ENCODE measurements around the gene ITSN1.

DNA sequence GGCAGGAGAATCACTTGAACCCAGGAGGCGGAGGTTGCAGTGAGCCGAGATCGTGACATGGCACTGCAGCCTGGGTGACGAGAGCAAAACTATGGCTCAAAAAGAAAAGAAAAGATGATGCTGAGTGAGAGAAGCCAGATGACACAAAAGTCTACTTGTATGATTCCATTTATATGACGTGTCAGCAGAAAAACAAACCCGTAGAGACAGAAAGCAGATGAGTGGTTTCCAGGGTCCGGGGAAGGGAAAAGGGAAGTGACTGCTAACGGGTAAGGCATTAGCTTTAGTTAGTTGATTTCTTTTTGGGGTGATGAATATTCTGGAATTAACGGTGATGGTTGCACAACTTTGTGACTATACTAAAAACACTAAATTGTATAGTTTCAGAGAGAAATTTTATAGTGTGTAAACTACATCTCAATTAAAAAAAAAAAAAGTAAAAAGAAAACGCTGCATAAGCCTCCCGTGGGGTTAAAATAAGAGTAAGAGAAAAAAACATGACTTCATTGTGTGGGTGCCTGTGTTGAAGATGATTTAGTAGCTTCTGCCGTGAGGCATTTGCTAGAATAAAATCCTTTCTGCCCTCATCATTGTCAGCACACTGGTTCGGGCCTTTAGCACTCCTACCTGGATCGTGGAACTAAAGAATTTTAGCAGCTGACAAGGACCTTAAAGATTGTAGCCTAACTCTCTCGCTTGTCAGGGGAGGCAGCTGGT lies 298.0 kb downstream of the ITSN1 start:
- TF ChIP-seq, protein P1, sequence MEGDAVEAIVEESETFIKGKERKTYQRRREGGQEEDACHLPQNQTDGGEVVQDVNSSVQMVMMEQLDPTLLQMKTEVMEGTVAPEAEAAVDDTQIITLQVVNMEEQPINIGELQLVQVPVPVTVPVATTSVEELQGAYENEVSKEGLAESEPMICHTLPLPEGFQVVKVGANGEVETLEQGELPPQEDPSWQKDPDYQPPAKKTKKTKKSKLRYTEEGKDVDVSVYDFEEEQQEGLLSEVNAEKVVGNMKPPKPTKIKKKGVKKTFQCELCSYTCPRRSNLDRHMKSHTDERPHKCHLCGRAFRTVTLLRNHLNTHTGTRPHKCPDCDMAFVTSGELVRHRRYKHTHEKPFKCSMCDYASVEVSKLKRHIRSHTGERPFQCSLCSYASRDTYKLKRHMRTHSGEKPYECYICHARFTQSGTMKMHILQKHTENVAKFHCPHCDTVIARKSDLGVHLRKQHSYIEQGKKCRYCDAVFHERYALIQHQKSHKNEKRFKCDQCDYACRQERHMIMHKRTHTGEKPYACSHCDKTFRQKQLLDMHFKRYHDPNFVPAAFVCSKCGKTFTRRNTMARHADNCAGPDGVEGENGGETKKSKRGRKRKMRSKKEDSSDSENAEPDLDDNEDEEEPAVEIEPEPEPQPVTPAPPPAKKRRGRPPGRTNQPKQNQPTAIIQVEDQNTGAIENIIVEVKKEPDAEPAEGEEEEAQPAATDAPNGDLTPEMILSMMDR (IDR thresholded peaks at IDR 0.05; ENCODE audit: low read depth, low read length, poor library complexity, severe bottlenecking), result no peak
- TF ChIP-seq EZH2phosphoT487 (IDR thresholded peaks at IDR 0.05; ENCODE audit: borderline replicate concordance, low read length), result no peak

Measured in DOHH2 (cell line).